Measurements from ENCODE around the gene CDCA7.

The CDCA7 gene

DNA sequence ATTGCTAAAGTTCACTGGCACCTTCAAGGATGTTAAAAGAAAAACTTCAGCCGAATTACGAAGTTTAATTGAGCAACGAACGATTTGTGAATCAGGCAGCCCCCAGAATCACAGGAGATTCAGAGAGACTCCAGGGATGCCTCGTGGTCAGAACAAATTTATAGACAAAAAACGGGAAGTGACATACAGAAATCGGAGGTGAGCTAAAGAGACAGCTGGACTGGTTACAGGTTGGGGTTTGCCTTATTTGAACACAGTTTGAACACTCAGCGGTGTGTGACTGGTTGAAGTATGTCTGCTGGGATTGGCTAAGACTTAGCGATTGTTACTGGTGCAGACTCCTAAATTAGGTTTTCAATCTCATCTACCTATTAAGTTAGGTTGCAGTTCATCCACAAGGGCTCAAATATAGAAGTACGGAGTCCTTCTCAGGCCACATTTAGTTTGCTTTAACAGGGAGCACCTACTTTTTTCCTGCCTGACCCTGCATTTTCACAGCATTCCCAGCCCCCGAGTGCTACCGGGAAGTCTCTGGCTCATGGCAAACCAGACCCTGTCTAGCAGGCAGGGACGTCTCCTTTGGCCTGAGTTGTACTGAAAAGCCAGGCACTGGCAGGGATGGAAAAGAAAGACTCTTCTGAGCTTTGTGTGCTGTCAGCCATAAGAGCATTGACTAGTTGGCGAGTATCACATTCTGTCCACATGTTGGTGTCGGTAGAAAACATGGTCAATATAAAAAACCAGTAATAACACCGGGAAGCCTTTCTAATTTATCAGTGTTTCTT lies 41.1 kb downstream of the CDCA7 start:
- TF ChIP-seq POLR2AphosphoS5 (IDR thresholded peaks at IDR 0.05; ENCODE audit: low read depth) (no peak), REST (IDR thresholded peaks at IDR 0.05; ENCODE audit: insufficient replicate concordance, low read depth) (no peak), SPI1 (IDR thresholded peaks at IDR 0.05; ENCODE audit: borderline replicate concordance, low read depth) (peak; percentile 80), GABPA (IDR thresholded peaks at IDR 0.05; ENCODE audit: low read depth) (no peak)
- TF ChIP-seq, protein P1, sequence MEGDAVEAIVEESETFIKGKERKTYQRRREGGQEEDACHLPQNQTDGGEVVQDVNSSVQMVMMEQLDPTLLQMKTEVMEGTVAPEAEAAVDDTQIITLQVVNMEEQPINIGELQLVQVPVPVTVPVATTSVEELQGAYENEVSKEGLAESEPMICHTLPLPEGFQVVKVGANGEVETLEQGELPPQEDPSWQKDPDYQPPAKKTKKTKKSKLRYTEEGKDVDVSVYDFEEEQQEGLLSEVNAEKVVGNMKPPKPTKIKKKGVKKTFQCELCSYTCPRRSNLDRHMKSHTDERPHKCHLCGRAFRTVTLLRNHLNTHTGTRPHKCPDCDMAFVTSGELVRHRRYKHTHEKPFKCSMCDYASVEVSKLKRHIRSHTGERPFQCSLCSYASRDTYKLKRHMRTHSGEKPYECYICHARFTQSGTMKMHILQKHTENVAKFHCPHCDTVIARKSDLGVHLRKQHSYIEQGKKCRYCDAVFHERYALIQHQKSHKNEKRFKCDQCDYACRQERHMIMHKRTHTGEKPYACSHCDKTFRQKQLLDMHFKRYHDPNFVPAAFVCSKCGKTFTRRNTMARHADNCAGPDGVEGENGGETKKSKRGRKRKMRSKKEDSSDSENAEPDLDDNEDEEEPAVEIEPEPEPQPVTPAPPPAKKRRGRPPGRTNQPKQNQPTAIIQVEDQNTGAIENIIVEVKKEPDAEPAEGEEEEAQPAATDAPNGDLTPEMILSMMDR (IDR thresholded peaks at IDR 0.05; ENCODE audit: insufficient read depth, low read length) = no peak
- H3K4me3 ChIP-seq (replicated peaks; ENCODE audit: insufficient read depth, low read length) = no peak overlapping the region
- H3K27me3 ChIP-seq (ENCODE audit: insufficient read depth, poor library complexity, severe bottlenecking) = peaks cover 7% of the 10 kb centered on the region
- no peak overlapping the region for H3K27ac ChIP-seq (replicated peaks)
- DNase-seq (ENCODE audit: low read depth in 1 of 2, low spot score in 1 of 2) = no peak

GRCh38 chr2:173397539-173397938 lies 42.9 kb downstream of the CDCA7 start:
- no peak for DNase-seq (ENCODE audit: low read depth in 1 of 2, low spot score in 1 of 2)
- no peak for TF ChIP-seq POLR2AphosphoS5 (IDR thresholded peaks at IDR 0.05; ENCODE audit: low read depth)
- H3K27me3 ChIP-seq (ENCODE audit: insufficient read depth, poor library complexity, severe bottlenecking) = peaks cover 17% of the 10 kb centered on the region
- H3K4me3 ChIP-seq (replicated peaks; ENCODE audit: insufficient read depth, low read length) = no peak overlapping the region
- H3K27ac ChIP-seq (replicated peaks) = no peak overlapping the region

GRCh38 chr2:173399229-173399628 lies 44.6 kb downstream of the CDCA7 start:
- H3K4me3 ChIP-seq (replicated peaks; ENCODE audit: insufficient read depth, low read length) = no peak overlapping the region
- H3K27ac ChIP-seq (replicated peaks) = no peak overlapping the region
- peaks cover 27% of the 10 kb centered on the region for H3K27me3 ChIP-seq (ENCODE audit: insufficient read depth, poor library complexity, severe bottlenecking)
- DNase-seq (ENCODE audit: low read depth in 1 of 2, low spot score in 1 of 2) = no peak
- TF ChIP-seq GABPA (IDR thresholded peaks at IDR 0.05; ENCODE audit: low read depth) (no peak), REST (IDR thresholded peaks at IDR 0.05; ENCODE audit: insufficient replicate concordance, low read depth) (no peak), SPI1 (IDR thresholded peaks at IDR 0.05; ENCODE audit: borderline replicate concordance, low read depth) (no peak), POLR2AphosphoS5 (IDR thresholded peaks at IDR 0.05; ENCODE audit: low read depth) (no peak)
- TF ChIP-seq, protein P1 (IDR thresholded peaks at IDR 0.05; ENCODE audit: insufficient read depth, low read length) = no peak

DNA sequence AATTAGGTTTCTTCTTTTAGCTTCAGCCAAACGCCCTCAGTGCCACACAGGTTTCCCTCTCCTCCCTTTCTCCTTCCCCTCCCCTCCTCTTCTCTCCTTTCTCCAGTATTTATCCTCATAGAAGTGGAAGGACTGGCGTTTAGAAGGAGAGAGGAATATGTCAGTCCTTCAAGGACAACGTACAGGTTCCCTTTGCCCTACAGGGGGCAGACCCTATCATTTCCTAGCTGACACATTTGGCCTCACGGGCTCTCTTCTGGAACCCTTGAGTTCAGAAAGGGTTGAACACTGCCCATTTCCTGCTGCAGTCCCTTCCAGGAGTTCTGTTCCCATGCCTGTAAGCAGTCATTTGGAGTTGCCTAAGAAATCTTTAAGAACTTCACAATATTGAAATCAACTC lies 46.1 kb downstream of the CDCA7 start:
- Histone ChIP-seq H3K4me3 (replicated peaks; ENCODE audit: insufficient read depth, low read length) (no peak overlapping the region), H3K27me3 (ENCODE audit: insufficient read depth, poor library complexity, severe bottlenecking) (peaks cover 28% of the 10 kb centered on the region), H3K27ac (replicated peaks) (no peak overlapping the region)
- TF ChIP-seq POLR2AphosphoS5 (IDR thresholded peaks at IDR 0.05; ENCODE audit: low read depth) (no peak), SPI1 (IDR thresholded peaks at IDR 0.05; ENCODE audit: borderline replicate concordance, low read depth) (no peak), GABPA (IDR thresholded peaks at IDR 0.05; ENCODE audit: low read depth) (no peak)
- TF ChIP-seq, protein P1 (IDR thresholded peaks at IDR 0.05; ENCODE audit: insufficient read depth, low read length) = no peak
- no peak for DNase-seq (ENCODE audit: low read depth in 1 of 2, low spot score in 1 of 2)

All from HL-60 (cell line).